C4-2B (cell line): ENCODE data around the gene DENND1A.

Experiments
- ZFX ChIP-seq: fragments of 450-650 bp; IDR thresholded peaks from 2 replicates; pipeline ENCODE4 v1.6.1; 2017
- TF ChIP-seq, protein P1 (sequence below): fragments of 450-650 bp; conservative IDR thresholded peaks from 2 replicates; pipeline ENCODE4 v1.5.1; 2017; ENCODE audit warnings: mild to moderate bottlenecking

DNA sequence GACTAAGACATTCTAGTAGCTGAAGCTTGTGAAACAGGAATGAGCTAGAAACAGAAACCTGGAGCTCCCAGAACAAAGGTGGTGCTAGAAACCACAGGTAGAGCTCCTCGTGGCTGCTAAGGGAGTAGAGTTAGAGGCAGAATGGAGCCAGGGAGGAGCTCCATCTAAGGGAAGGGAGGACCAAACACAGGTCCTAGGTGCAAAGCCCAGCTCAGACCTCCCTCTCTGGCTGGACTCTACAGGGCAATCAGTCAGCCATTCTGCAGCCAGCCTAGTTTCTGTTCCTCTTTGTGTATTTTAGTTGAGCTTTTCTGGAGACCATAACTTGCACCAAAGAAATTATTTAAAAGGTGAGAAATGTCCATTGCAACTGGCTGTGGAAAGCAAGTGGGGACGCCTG, 503.5 kb downstream of the DENND1A start:
- TF ChIP-seq, protein P1, sequence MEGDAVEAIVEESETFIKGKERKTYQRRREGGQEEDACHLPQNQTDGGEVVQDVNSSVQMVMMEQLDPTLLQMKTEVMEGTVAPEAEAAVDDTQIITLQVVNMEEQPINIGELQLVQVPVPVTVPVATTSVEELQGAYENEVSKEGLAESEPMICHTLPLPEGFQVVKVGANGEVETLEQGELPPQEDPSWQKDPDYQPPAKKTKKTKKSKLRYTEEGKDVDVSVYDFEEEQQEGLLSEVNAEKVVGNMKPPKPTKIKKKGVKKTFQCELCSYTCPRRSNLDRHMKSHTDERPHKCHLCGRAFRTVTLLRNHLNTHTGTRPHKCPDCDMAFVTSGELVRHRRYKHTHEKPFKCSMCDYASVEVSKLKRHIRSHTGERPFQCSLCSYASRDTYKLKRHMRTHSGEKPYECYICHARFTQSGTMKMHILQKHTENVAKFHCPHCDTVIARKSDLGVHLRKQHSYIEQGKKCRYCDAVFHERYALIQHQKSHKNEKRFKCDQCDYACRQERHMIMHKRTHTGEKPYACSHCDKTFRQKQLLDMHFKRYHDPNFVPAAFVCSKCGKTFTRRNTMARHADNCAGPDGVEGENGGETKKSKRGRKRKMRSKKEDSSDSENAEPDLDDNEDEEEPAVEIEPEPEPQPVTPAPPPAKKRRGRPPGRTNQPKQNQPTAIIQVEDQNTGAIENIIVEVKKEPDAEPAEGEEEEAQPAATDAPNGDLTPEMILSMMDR = no peak
- no peak for TF ChIP-seq ZFX
